A673 (cell line): ENCODE data around the gene APOF. TPM values are rescaled to one million over a fixed set of nuclear protein-coding genes. Genes with fewer than 3 reads are reported as not detected.
"Not testable (repeated sequence)": the region's sequence is repeated elsewhere in the genome, so short reads cannot be mapped to it uniquely, and the experiment has no call there.

ENCODE experiments used
- BruUV-seq: library from RNA; stranded (reverse); fragments of 400-500 nt; replicated peaks from 2 replicates; lab custom pipeline; 2021; lab: Mats Ljungman, UMichigan
- CTCF ChIA-PET: fragments of 300-600 bp; sonication (Branson Sonifier 250); formaldehyde crosslinking; loops from one replicate; lab custom pipeline; 2022; ENCODE audit warnings: antibody characterized with exemption; lab: Charles Lee
- POLR2A ChIA-PET: fragments of 300-600 bp; sonication (Branson Sonifier 250); formaldehyde crosslinking; loops from one replicate; lab custom pipeline; 2022; ENCODE audit warnings: antibody characterized with exemption; ENCODE audit not compliant: low non-redundant PET; lab: Charles Lee
- DNase-seq: peaks from one replicate; pipeline ENCODE4 v3.0.0-alpha.2; 2015; ENCODE audit warnings: low spot score
- H3K27ac ChIP-seq: fragments of 200-600 bp; sonication (generic); 2 replicates; pipeline ENCODE4 v1.5.1; 2016; ENCODE audit warnings: mixed run types, low read depth, mild to moderate bottlenecking, mixed read lengths, antibody characterized with exemption, low read length; ENCODE audit not compliant: poor library complexity, severe bottlenecking
- H3K27me3 ChIP-seq: fragments of 200-600 bp; sonication (generic); replicated peaks from 2 replicates; pipeline ENCODE4 v1.6.1; 2017; ENCODE audit warnings: mixed run types, low read depth, mild to moderate bottlenecking, mixed read lengths, antibody characterized with exemption, low read length; ENCODE audit not compliant: insufficient read depth, poor library complexity
- H3K36me3 ChIP-seq: fragments of 200-600 bp; sonication (generic); 2 replicates; pipeline ENCODE4 v1.6.1; 2016; ENCODE audit warnings: mixed run types, mild to moderate bottlenecking, mixed read lengths, antibody characterized with exemption, low read length; ENCODE audit not compliant: insufficient read depth, poor library complexity, severe bottlenecking
- H3K4me1 ChIP-seq: fragments of 200-600 bp; sonication (generic); 2 replicates; pipeline ENCODE4 v1.6.1; 2017; ENCODE audit warnings: mixed run types, mild to moderate bottlenecking, mixed read lengths, antibody characterized with exemption, low read length; ENCODE audit not compliant: insufficient read depth, poor library complexity, severe bottlenecking
- H3K4me3 ChIP-seq: fragments of 200-600 bp; sonication (generic); 2 replicates; pipeline ENCODE4 v1.5.1; 2016; ENCODE audit warnings: low read depth, mixed run types, mild to moderate bottlenecking, mixed read lengths, low read length; ENCODE audit not compliant: poor library complexity, severe bottlenecking
- H3K9me3 ChIP-seq: fragments of 200-600 bp; sonication (generic); 2 replicates; pipeline ENCODE4 v1.6.1; 2016; ENCODE audit warnings: mixed run types, low read depth, mild to moderate bottlenecking, mixed read lengths, antibody characterized with exemption, low read length; ENCODE audit not compliant: poor library complexity, severe bottlenecking
- EZH2 ChIP-seq: fragments of 200-600 bp; sonication (generic); IDR thresholded peaks from 2 replicates; pipeline ENCODE4 v1.6.1; 2017; ENCODE audit warnings: borderline replicate concordance, low read depth, mild to moderate bottlenecking, mixed read lengths, antibody characterized with exemption, low read length; ENCODE audit not compliant: poor library complexity, severe bottlenecking
- intact Hi-C: fragments of 100-400 bp; cut with micrococcal nuclease; formaldehyde crosslinking; loops from one replicate; pipeline ENCODE4 v1.10.0; 2022; ENCODE audit not compliant: unreplicated experiment
- total RNA-seq: library from RNA; stranded (reverse); gene quantifications from 2 replicates; pipeline ENCODE4 v1.2.3, GENCODE V29; 2021
- TF ChIP-seq, protein P1 (sequence below): fragments of 300-800, 200-600 bp; sonication (generic); conservative IDR thresholded peaks from 2 replicates; pipeline ENCODE4 v1.5.1; 2017; ENCODE audit warnings: low read depth, mild to moderate bottlenecking, antibody characterized with exemption, low read length, moderate library complexity, mixed read lengths

Gene APOF
- total RNA-seq, 1 experiment from 2014 or later, result not detected

DNA sequence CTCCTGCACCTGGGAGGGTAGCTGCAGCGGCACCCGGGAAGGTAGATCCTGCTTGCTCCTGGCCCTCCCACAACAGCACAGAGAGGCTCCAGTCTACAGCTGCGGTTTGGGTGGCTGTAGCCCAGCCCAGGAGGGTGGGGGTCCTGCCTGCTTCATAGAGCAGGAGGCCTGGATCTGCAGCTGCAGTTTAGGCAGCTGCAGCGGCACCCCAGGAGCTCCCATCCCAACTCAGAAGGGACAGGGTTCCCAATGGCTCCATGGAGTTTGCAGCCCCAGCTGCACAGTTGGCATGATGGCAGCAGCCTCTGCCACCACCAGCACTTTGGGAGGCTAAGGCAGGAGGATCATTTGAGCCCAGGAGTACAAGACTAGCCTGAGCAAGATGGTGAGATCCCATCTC lies 48.1 kb upstream of the APOF start:
- Histone ChIP-seq H3K4me3 (no peak overlapping the region), H3K9me3 (no peaks in the 10 kb centered on the region), H3K4me1 (no peaks in the 10 kb centered on the region), H3K27ac (no peak overlapping the region), H3K27me3 (no peaks in the 10 kb centered on the region), H3K36me3 (peaks cover 4% of the 10 kb centered on the region)
- ChIA-PET POLR2A (no interaction called here), CTCF (no interaction called here)
- TF ChIP-seq, protein P1, sequence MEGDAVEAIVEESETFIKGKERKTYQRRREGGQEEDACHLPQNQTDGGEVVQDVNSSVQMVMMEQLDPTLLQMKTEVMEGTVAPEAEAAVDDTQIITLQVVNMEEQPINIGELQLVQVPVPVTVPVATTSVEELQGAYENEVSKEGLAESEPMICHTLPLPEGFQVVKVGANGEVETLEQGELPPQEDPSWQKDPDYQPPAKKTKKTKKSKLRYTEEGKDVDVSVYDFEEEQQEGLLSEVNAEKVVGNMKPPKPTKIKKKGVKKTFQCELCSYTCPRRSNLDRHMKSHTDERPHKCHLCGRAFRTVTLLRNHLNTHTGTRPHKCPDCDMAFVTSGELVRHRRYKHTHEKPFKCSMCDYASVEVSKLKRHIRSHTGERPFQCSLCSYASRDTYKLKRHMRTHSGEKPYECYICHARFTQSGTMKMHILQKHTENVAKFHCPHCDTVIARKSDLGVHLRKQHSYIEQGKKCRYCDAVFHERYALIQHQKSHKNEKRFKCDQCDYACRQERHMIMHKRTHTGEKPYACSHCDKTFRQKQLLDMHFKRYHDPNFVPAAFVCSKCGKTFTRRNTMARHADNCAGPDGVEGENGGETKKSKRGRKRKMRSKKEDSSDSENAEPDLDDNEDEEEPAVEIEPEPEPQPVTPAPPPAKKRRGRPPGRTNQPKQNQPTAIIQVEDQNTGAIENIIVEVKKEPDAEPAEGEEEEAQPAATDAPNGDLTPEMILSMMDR, result no peak
- TF ChIP-seq EZH2, result no peak
- intact Hi-C loops, result no loop called here
- DNase-seq, result no peak
- no TSS peak for BruUV-seq

DNA sequence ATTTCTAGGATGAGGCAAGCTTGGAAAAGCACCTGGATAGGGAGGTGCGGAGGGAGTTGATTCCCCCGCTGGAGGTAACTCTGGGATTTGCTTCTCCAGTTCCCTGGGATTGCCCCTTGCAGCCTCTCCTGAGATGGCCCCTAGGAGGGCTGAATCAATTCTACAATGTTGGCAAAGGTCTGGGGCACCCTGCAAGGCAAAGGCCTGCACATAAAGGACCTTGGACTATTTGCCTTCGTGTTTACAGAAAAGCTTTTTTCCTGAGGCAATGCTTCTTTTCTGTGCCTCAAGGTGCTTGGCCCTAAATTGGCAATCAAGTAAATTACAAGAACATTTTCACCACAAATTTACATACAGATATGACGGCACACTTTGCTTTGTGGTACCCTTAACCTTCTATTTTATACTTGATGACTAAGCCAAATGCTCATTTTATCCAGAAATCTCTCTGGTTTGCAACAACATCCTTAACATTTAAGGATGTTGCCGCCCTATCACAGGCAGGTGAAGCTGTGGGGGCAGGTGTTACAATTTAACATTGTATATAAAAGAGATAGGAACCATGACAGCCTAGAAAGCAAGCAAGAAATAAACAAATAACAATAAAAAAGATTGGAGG lies 46.3 kb upstream of the APOF start:
- DNase-seq, result no peak
- intact Hi-C loops, result no loop called here
- Histone ChIP-seq H3K27ac (no peak overlapping the region), H3K4me1 (no peaks in the 10 kb centered on the region), H3K27me3 (no peaks in the 10 kb centered on the region), H3K9me3 (no peaks in the 10 kb centered on the region), H3K36me3 (no peaks in the 10 kb centered on the region), H3K4me3 (no peak overlapping the region)
- ChIA-PET CTCF (no interaction called here), POLR2A (no interaction called here)
- TF ChIP-seq, protein P1, result no peak
- TF ChIP-seq EZH2, result no peak
- BruUV-seq, result no TSS peak

DNA sequence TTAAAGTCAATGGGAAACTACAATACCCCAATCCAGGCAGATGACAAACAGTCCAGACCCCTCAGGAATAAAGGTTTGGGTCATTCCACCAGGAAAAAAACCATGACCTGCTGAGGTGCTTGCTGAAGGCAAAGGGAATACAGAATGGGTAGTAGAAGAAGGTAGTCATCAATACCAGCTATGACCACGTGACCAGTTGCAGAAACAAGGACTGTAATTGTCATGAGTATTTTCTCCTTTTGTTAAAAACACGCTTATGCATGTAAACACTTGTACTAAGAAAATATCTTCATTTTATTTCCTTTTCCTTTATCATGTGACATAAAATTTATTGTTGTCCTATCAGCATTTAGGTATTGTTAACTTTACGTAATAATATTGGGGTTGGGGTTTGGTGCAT lies 41.6 kb upstream of the APOF start:
- H3K27ac ChIP-seq, H3K27me3 ChIP-seq, H3K4me1 ChIP-seq, H3K4me3 ChIP-seq, H3K36me3 ChIP-seq, intact Hi-C loops, H3K9me3 ChIP-seq, BruUV-seq, POLR2A ChIA-PET, DNase-seq, CTCF ChIA-PET: not testable (repeated sequence)

DNA sequence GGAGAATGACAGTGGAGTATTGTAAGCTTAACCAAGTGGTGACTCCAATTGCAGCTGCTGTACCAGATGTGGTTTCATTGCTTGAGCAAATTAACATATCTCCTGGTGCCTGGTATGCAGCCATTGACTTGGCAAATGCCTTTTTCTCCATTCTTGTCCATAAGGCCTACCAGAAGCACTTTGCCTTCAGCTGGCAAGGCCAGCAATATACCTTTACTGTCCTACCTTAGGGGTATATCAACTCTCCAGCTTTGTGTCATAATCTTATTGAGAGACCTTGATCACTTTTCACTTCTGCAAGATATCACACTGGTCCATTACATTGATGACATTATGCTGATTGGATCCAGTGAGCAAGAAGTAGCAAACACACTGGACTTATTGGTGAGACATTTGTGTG lies 39.0 kb upstream of the APOF start:
- intact Hi-C loops, H3K36me3 ChIP-seq, H3K27me3 ChIP-seq, H3K4me3 ChIP-seq, H3K27ac ChIP-seq, H3K4me1 ChIP-seq, POLR2A ChIA-PET, CTCF ChIA-PET, BruUV-seq, DNase-seq, H3K9me3 ChIP-seq: not testable (repeated sequence)

DNA sequence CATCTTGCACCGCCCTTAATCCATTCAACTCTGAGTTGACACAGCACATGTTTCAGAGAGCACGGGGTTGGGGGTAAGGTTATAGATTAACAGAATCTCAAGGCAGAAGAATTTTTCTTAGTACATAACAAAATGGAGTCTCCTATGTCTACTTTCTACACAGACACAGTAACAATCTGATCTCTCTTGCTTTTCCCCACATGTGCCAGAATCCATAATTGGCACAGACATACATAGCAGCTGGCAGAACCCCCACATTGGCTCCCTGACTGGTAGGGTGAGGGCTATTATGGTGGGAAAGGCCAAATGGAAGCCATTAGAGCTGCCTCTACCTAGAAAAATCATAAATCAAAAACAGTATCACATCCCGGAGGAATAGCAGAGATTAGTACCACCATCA lies 38.5 kb upstream of the APOF start:
- H3K27ac ChIP-seq, intact Hi-C loops, DNase-seq, H3K9me3 ChIP-seq, H3K36me3 ChIP-seq, POLR2A ChIA-PET, H3K4me3 ChIP-seq, BruUV-seq, CTCF ChIA-PET, H3K27me3 ChIP-seq, H3K4me1 ChIP-seq: not testable (repeated sequence)

DNA sequence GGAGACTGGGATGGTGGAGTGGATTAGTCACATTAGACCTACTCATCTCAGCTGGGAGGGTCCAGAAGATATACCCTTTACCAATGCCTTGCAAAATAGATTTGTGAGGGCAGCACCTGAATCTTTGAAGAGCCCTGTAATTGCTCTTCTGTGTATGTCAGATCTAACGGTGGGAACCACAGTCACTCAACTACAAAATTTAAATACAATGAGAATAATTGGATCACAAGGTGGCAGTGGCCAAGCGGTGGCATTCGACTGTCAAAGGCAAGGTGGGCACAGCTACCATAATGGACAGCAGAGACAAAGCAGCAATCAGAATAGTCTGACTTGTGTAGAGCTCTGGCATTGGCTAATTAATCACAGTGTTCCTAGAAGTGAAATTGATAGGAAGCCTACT lies 36.8 kb upstream of the APOF start:
- H3K4me1 ChIP-seq, H3K27me3 ChIP-seq, intact Hi-C loops, H3K36me3 ChIP-seq, DNase-seq, CTCF ChIA-PET, POLR2A ChIA-PET, H3K4me3 ChIP-seq, H3K9me3 ChIP-seq, BruUV-seq, H3K27ac ChIP-seq: not testable (repeated sequence)
